ENCODE results near the gene DLAT.
"Not testable (repeated sequence)": the region's sequence is repeated elsewhere in the genome, so short reads cannot be mapped to it uniquely, and the experiment has no call there.

DLAT gene

GRCh38 chr11:112024773-112025678, at the start of gene DLAT:
TSS of gene DLAT (plus strand) at chr11:112025408. CDS start at chr11:112025473, 65 bp downstream.
- peak; percentile 87 for DNase-seq

DNA sequence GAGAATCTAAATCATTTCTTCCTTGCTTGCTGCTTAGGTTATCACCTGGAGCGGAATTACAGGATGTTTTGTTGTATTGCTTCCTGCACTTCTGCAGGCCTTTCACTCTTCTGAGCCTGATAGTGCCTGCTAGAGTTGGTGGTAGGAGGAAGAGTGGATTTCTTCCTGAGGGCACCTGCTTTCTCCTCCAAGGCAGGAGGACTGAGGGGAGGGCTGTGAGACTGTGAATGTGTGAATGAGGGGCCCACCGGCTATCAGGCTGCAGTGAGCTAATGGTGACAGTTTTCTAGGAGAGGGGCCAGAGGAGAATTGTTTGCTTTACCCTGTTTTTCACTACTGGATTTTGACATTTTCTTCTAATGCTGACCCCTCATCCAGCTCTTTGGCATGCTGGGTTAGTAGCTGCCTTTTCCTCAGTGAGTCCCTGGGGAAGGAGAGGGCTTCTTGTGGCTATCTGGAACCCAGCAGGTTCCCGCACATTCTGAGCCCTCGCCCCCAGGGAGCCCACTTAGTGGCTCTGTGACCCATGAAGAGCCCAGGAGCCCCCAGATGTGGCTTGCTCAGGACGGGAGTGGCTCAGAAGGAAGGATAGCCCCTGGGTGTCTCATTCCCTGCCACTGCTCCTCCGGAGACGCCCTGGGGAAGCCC, 49.0 kb upstream of the DLAT start:
- no peak for DNase-seq

- DNase-seq = no peak
Measured at GRCh38 chr11:111976767-111977145, 48.5 kb upstream of the DLAT start.

- peak; percentile 13 for DNase-seq
Measured at GRCh38 chr11:111977146-111978027, 47.8 kb upstream of the DLAT start.

DNA sequence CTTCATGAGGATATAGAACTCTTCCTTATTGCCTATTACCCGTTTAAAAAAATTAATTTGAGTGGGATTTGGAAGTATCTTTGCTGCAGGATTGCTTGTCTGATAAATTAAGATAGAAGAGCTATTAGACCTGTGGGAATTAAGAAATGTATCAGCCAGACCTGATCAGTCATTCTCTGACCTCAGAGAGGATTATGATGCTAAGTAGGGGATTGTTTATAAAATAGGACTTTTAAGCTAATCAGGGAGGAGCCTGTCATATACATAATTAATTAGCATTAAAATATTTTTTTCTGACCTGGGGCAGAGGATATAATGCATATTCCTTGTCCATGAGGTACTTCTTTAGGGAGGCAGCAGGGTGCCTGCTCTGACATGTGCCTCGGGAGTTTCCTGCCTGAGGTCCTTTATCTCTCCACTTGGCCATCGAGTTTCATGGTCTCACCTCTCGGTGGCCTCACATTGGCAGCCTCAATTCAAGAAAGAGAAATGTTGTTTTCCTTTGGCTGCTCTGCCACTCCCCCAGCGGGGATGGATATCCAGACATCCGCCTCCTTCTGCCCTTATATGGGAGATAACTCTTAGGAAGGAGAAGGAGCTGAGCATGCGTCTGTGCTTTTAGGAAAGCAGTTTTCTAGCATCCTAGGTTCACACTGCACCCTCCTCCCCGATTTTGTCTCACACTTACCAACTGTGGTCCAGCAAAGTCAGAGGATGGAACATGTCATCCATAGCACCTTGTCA, 47.0 kb upstream of the DLAT start:
- DNase-seq = no peak

GRCh38 chr11:111980062-111980461, 45.1 kb upstream of the DLAT start:
- DNase-seq = no peak

GRCh38 chr11:111981270-111981669, 43.9 kb upstream of the DLAT start:
- DNase-seq = no peak

- DNase-seq = peak; percentile 70
Measured at GRCh38 chr11:111982019-111982464, 43.2 kb upstream of the DLAT start.

DNA sequence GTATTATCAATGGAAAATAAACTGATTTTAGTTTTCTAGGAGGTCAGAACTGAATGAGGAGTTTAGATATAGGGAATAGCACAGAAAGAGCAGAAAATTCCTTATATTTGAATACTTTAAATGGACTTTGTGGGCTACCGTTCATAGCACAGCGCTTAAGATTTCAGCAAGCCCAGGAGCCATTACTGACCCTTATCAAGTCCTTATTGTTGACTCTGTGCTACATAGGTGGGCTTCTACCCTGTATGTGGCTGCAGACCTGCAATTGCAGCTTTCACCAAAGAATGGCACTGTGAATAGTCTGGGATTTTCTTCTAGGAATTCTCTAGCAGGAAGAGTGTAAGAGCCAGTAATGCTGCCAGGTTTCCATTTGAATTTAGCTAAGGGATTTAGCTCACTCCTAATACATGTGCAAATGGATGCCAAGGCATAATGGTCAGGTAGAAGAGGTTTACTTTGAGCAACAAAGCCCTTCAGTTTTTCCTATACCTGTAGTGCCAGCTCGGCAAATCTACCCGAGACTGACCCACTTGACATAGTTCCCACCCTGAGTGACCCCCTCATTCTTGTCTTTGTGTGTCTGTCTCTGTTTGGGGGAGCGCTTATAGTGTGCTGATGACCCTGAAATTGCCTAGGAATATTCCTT, 42.5 kb upstream of the DLAT start:
- no peak for DNase-seq

- DNase-seq = no peak
Measured at GRCh38 chr11:111983187-111983986, 41.8 kb upstream of the DLAT start.

DNA sequence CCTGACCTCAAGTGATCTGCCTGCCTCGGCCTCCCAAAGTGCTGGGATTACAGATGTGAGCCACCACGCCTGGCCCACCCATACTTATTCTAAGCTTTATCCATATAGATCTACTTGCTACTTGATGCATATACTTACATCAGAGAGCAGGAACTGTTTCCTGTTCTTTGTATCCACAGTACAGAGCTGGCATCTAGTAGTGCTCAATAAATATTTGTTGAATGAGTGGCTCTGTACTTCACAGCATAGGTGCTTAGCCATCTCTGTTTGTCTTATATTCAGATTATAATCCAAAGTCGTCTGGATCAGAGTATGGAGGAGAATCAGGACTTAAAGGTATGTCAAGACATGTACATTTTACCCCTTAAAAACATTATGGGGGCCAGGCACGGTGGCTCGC, 38.6 kb upstream of the DLAT start:
- DNase-seq = no peak

GRCh38 chr11:111990381-111990780, 34.8 kb upstream of the DLAT start:
- DNase-seq = no peak

- no peak for DNase-seq
Measured at GRCh38 chr11:111992206-111992855, 32.9 kb upstream of the DLAT start.

DNA sequence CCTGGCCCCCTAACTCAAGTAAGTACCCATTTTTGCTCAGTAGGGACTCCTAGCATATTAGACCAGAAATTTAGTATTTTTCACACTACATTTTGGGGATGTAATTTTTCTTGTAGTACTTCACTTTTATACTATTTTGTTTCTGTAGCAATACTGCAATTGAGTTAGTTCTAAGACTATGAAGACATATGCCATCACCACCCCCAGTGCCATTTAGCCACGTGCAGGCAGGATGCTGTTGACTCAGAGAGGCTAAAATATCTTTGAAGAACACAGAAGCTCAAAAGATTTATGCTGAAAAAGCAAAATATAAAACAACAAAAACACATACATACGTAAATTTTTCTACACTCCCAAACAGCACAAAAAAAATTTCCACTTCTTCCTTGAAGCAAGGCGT, 29.1 kb upstream of the DLAT start:
- DNase-seq = no peak

- not testable (repeated sequence) for DNase-seq
Measured at GRCh38 chr11:111996669-111997068, 28.5 kb upstream of the DLAT start.

GRCh38 chr11:111999111-111999510, 26.1 kb upstream of the DLAT start:
- DNase-seq = no peak

DNA sequence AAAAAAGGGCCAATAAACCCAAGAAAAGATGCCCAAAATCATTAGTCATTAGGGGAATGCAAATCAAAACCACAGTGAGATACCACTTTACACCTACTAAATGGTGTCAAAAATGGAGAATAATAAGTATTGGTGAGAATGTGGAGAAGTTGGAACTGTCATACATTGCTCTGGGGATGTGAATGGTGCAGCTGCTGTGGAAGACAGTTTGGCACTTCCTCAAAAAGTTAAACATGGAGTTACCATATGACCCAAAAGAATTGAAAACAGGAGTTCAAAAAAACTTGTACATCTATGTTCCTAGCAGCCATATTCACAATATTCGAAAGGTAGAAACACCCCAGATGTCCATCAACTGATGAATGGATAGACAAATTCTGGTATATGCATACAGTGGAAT, 24.5 kb upstream of the DLAT start:
- DNase-seq = no peak

- no peak for DNase-seq
Measured at GRCh38 chr11:112002491-112003216, 22.6 kb upstream of the DLAT start.

- DNase-seq = peak; percentile 12
Measured at GRCh38 chr11:112004389-112004788, 20.8 kb upstream of the DLAT start.
